ENCODE data around the gene KIF5A.

GRCh38 chr12:57585156-57585555 is 35.3 kb downstream of the KIF5A start:
- TF ChIP-seq CTCF (IDR thresholded peaks at IDR 0.05; ENCODE audit: low read depth, low read length) (no peak), POLR2A (IDR thresholded peaks at IDR 0.05; ENCODE audit: extremely low read depth, insufficient read length) (no peak)
